ENCODE data around the gene HLA-E. TPM values are rescaled to one million over a fixed set of nuclear protein-coding genes. Genes with fewer than 3 reads are reported as not detected.
A peak's percentile ranks its signal among the peaks of the same experiment; 100 is the strongest.
"Not testable (repeated sequence)": the region's sequence is repeated elsewhere in the genome, so short reads cannot be mapped to it uniquely, and the experiment has no call there.

HLA-E gene
- total and polyA plus RNA-seq, 4 experiments from 2014 or later, result 1,097 to 3,541 (median 1,781) TPM

DNA sequence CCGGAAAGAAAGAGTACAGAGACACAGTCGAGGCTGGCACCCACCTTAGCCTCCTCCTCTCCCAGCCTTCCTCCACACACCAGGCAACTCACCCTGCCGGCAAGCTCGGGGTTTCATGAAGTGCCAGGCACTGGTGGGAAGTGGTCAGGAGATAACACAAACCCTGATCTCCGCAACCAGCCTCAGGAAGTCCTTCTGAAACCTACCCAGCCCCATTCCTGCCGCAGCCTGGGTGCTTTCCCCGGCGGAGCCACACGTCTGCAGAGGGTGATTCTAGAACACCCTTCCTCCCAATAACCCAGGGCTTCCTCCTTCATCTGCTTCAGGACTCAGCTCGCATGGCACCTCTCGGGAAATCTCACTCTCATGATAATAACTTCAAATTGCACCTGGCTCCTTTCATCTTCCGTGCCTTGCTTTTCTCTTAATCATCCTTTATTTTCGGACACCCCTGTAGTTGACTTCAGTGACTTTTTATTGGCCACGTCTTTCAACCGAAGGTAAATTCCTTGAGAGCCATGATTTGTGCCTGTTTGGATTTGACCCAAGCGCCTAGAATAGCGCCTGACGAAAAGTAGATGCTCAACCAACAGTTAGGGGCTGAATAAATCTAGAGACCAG, 8.7 kb upstream of the HLA-E start:
- peak overlapping the region; percentile 27 to 75 (median 54) for H3K4me3 Mint-ChIP-seq

DNA sequence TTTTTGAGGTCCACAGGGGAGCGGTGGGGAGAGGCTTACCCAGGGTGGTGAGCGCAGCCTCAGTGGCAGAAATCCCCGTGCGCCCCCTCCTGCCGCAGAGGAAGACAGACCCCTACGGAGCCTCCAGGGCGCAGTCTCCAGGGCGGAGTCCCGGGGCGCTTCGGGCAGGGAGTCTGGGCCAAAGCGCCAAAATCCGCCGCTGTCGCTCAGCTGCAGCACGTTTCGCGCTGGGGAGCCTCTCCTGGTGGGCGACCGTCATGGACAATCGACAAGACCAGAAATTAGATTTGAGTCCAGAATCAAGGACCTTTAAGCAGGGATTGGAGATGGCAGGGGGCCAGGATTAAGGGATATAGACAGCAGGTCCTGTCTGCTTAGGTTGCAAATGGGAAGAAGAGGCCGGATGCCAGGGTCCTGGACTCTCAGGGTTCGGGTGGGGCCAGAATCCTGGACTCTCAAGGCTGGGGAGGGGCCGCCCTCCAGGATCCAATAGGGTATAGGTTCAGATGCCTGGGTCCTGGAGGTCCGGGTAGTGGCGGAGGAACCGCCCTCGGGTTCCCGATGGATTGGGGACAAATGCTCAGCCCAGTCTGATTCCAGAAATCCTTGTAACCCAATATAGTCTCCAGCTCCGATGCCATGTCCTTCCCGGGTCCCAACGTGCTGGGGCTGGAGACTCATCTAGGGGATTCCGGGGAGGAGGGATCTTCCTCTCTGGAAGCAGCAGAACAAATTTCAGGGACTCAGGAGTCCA, 7.9 kb upstream of the HLA-E start:
- H3K27ac Mint-ChIP-seq, result peak overlapping the region in 3 of 7 donors; percentile 39 to 73 (median 66)
- CTCF ChIA-PET (ENCODE audit: partially characterized antibody), result interaction anchor here (0.9 to 10.0 kb wide), 29 partner anchors 10 to 598 kb away, joined by 3 to 416 read pairs (median 5); partner anchors contain the start of genes C6orf136, DHX16, GNL1 and MDC1

More for the DNA sequence above, 8.7 kb upstream of the HLA-E start:
- no peaks in the 10 kb centered on the region for H3K9me3 ChIP-seq (ENCODE audit: control insufficient read depth in 1 of 2, low read length in 2 of 2)
- peaks cover 27% of the 10 kb centered on the region for H3K27me3 ChIP-seq (ENCODE audit: insufficient read depth, low read length)
- H3K36me3 ChIP-seq (ENCODE audit: insufficient read depth, low read length), result no peaks in the 10 kb centered on the region
- ChIA-PET CTCF (ENCODE audit: partially characterized antibody) (interaction anchor here (0.9 to 10.0 kb wide), 15 partner anchors 21 to 253 kb away, joined by 3 to 416 read pairs (median 7); partner anchors contain the start of genes DHX16, GNL1 and PRR3), POLR2A (ENCODE audit: partially characterized antibody) (interaction anchor here (0.7 to 9.1 kb wide), 11 partner anchors 12 to 250 kb away, joined by 3 to 106 read pairs (median 7); partner anchors contain the start of gene ABCF1)
- Mint-ChIP-seq H3K27ac (peak overlapping the region in 4 of 7 donors; percentile 16 to 81 (median 28)), H3K36me3 (no peaks in the 10 kb centered on the region), H3K27me3 (peaks cover 26 to 39% of the 10 kb centered on the region in 2 donors), H3K4me1 (peaks cover 18 to 33% (median 20%) of the 10 kb centered on the region in 4 donors), H3K9me3 (no peaks in the 10 kb centered on the region)
- H3K4me1 ChIP-seq (ENCODE audit: insufficient read depth, low read length), result peaks cover 24% of the 10 kb centered on the region
- intact Hi-C loops (cut with micrococcal nuclease), result loop anchor here (1.0 kb wide), 1 partner anchor 27 kb away; no protein-coding TSS in a partner anchor
- no peak overlapping the region for H3K27ac ChIP-seq (ENCODE audit: low read depth, low read length)
- no peak overlapping the region for H3K4me3 ChIP-seq (ENCODE audit: low read length in 2 of 2)
- DNase-seq, result peak; percentile 73 to 88 (median 74)

DNA sequence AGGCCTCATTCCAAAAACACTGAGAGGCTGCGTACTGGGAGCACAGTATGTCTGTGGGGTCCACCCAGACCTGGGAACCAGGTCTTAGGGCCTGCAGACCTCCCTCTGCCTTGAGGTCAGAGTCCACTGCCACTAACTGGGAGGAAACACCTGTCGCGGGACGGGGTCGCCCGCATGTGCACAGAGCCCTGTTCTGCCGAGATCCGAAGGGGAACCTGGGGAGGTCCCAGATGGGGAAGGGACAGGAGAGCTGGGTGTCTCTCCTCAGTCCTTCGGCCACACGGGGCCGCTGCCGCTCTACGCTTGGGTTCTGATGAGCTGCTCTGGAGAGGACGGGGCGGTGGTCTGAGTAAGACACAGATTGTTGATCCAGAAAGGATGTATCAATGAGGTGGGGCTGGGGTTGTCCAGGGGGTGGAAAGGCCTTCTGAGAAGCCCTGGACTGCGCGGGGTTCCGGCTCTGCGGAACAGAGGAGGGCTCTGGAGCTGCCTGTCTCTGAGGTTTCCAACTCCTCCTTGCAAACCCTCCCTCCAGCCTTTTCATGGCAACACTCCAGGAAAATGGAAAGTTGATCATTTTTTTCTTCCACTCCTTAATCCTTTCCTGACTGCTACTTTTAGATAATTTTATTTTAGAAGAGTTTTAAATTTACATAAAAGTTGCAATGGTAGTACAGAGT, 7.2 kb upstream of the HLA-E start:
- peaks cover 24% of the 10 kb centered on the region for H3K4me1 ChIP-seq (ENCODE audit: insufficient read depth, low read length)
- peak; percentile 78 to 84 (median 81) for DNase-seq
- not testable (repeated sequence) for H3K9me3 ChIP-seq (ENCODE audit: control insufficient read depth in 1 of 2, low read length in 2 of 2); H3K27ac ChIP-seq (ENCODE audit: low read depth, low read length); H3K36me3 Mint-ChIP-seq; H3K4me3 ChIP-seq (ENCODE audit: low read length in 2 of 2); H3K36me3 ChIP-seq (ENCODE audit: insufficient read depth, low read length); H3K9me3 Mint-ChIP-seq
- intact Hi-C loops (cut with micrococcal nuclease), result loop anchor here (1.0 kb wide), 3 partner anchors 191 to 395 kb away; partner anchors contain the start of gene DHX16
- ChIA-PET CTCF (ENCODE audit: partially characterized antibody) (interaction anchor here (0.6 to 10.0 kb wide), 35 partner anchors 9 to 598 kb away, joined by 3 to 416 read pairs (median 4); partner anchors contain the start of genes ABCF1, C6orf136, DHX16 and GNL1), POLR2A (ENCODE audit: partially characterized antibody) (interaction anchor here (0.7 to 9.1 kb wide), 12 partner anchors 11 to 240 kb away, joined by 3 to 106 read pairs (median 7); partner anchors contain the start of genes DHX16, MRPS18B and PPP1R10)
- H3K27me3 Mint-ChIP-seq, result peaks cover 21 to 35% of the 10 kb centered on the region in 2 donors
- H3K4me1 Mint-ChIP-seq, result peaks cover 22 to 33% (median 25%) of the 10 kb centered on the region in 4 donors
- H3K27me3 ChIP-seq (ENCODE audit: insufficient read depth, low read length), result peaks cover 27% of the 10 kb centered on the region
- peak overlapping the region in 5 of 8 donors; percentile 45 to 71 (median 57) for H3K4me3 Mint-ChIP-seq
- H3K27ac Mint-ChIP-seq, result peak overlapping the region in 3 of 7 donors; percentile 18 to 73 (median 66)

More for the DNA sequence above, 7.9 kb upstream of the HLA-E start:
- H3K27ac ChIP-seq (ENCODE audit: low read depth, low read length), result no peak overlapping the region
- Mint-ChIP-seq H3K9me3 (no peaks in the 10 kb centered on the region), H3K36me3 (no peaks in the 10 kb centered on the region), H3K27me3 (peaks cover 23 to 35% of the 10 kb centered on the region in 2 donors), H3K4me1 (peaks cover 21 to 33% (median 23%) of the 10 kb centered on the region in 4 donors), H3K4me3 (peak overlapping the region in 6 of 8 donors; percentile 26 to 75 (median 58))
- no peaks in the 10 kb centered on the region for H3K9me3 ChIP-seq (ENCODE audit: control insufficient read depth in 1 of 2, low read length in 2 of 2)
- intact Hi-C loops (cut with micrococcal nuclease), result no loop called here
- H3K27me3 ChIP-seq (ENCODE audit: insufficient read depth, low read length), result peaks cover 27% of the 10 kb centered on the region
- POLR2A ChIA-PET (ENCODE audit: partially characterized antibody), result interaction anchor here (0.7 to 9.1 kb wide), 15 partner anchors 11 to 241 kb away, joined by 3 to 106 read pairs (median 7); partner anchors contain the start of genes ABCF1 and DHX16
- no peaks in the 10 kb centered on the region for H3K36me3 ChIP-seq (ENCODE audit: insufficient read depth, low read length)
- no peak for DNase-seq
- H3K4me3 ChIP-seq (ENCODE audit: low read length in 2 of 2), result no peak overlapping the region
- H3K4me1 ChIP-seq (ENCODE audit: insufficient read depth, low read length), result peaks cover 24% of the 10 kb centered on the region

DNA sequence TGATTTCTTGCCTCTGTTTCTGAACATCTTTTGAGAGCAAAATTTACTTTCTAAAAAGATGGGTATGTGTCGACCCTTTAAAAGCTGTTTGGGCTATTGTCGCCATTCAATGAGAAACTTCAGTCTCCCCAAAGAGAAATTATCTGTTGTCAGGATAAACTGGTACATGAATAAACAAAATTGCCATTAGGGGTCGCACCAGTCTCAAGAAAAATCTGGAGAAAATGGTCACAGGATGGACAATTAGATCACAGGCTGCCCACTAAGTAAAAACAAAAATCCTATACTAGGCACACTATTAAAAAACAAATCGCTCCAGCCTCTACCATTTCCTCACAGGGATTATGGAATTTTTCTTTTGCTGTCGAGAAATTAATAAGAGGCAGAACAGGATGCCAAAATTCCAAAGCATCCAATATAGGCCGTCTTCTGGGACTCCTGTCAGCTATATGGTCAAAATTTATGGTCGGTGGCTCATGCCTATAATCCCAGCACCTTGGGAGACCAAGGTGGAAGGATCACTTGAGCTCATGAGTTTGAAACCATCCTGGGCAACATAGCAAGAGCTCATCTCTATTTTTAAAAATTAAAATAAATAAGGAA, 5.5 kb upstream of the HLA-E start:
- no peak overlapping the region for H3K4me3 ChIP-seq (ENCODE audit: low read length in 2 of 2)
- Mint-ChIP-seq H3K27ac (peak overlapping the region in 2 of 7 donors; percentile 8 to 29), H3K4me3 (no peak overlapping the region), H3K36me3 (no peaks in the 10 kb centered on the region), H3K9me3 (no peaks in the 10 kb centered on the region), H3K27me3 (peaks cover 18 to 22% of the 10 kb centered on the region in 2 donors), H3K4me1 (peaks cover 27 to 42% (median 31%) of the 10 kb centered on the region in 4 donors)
- no peaks in the 10 kb centered on the region for H3K9me3 ChIP-seq (ENCODE audit: control insufficient read depth in 1 of 2, low read length in 2 of 2)
- peak in 4 of 5 donors; percentile 44 to 57 (median 48) for DNase-seq
- POLR2A ChIA-PET (ENCODE audit: partially characterized antibody), result interaction anchor here (0.9 to 9.1 kb wide), 13 partner anchors 9 to 247 kb away, joined by 3 to 106 read pairs (median 5); partner anchors contain the start of gene DHX16
- peaks cover 24% of the 10 kb centered on the region for H3K4me1 ChIP-seq (ENCODE audit: insufficient read depth, low read length)
- intact Hi-C loops (cut with micrococcal nuclease), result loop anchor here (1.0 kb wide), 3 partner anchors 49 to 114 kb away; no protein-coding TSS in a partner anchor
- CTCF ChIA-PET (ENCODE audit: partially characterized antibody), result interaction anchor here (0.7 to 10.0 kb wide), 39 partner anchors 10 to 254 kb away, joined by 3 to 416 read pairs (median 5); partner anchors contain the start of genes C6orf136, DHX16, GNL1 and PRR3
- no peak overlapping the region for H3K27ac ChIP-seq (ENCODE audit: low read depth, low read length)
- no peaks in the 10 kb centered on the region for H3K36me3 ChIP-seq (ENCODE audit: insufficient read depth, low read length)
- peaks cover 22% of the 10 kb centered on the region for H3K27me3 ChIP-seq (ENCODE audit: insufficient read depth, low read length)

DNA sequence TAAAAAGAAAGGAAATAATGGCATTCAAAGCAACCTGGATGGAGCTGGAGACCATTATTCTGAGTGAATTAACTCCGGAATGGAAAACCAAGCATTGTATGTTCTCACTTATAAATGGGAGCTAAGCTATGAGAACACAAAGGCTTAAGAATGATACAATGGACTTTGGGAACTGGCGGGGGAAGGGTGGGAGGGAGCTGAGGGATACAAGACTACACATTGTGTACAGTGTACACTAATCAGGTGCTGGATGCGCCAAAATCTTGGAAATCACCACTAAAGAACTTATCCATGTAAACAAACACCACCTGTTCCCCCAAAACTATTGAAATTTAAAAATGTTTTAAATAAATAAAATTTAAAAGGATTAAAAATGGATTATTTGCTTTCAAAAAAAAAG, 4.1 kb upstream of the HLA-E start:
- no peak overlapping the region for H3K27ac Mint-ChIP-seq
- Histone ChIP-seq H3K27ac (ENCODE audit: low read depth, low read length) (no peak overlapping the region), H3K36me3 (ENCODE audit: insufficient read depth, low read length) (peaks cover 2% of the 10 kb centered on the region), H3K9me3 (ENCODE audit: control insufficient read depth in 1 of 2, low read length in 2 of 2) (no peaks in the 10 kb centered on the region), H3K27me3 (ENCODE audit: insufficient read depth, low read length) (peaks cover 17% of the 10 kb centered on the region), H3K4me1 (ENCODE audit: insufficient read depth, low read length) (peaks cover 21% of the 10 kb centered on the region), H3K4me3 (ENCODE audit: low read length in 2 of 2) (no peak overlapping the region)
- ChIA-PET CTCF (ENCODE audit: partially characterized antibody) (interaction anchor here (0.6 to 10.0 kb wide), 13 partner anchors 8 to 246 kb away, joined by 3 to 416 read pairs (median 16); partner anchors contain the start of genes DHX16, GNL1 and PRR3), POLR2A (ENCODE audit: partially characterized antibody) (interaction anchor here (0.6 to 9.1 kb wide), 8 partner anchors 8 to 130 kb away, joined by 3 to 106 read pairs (median 4); no protein-coding TSS in a partner anchor)
- intact Hi-C loops (cut with micrococcal nuclease), result no loop called here
- H3K36me3 Mint-ChIP-seq, result peaks cover 7 to 9% of the 10 kb centered on the region in 2 donors
- peaks cover 0 to 2% (median 0%) of the 10 kb centered on the region in 8 donors for H3K9me3 Mint-ChIP-seq
- H3K27me3 Mint-ChIP-seq, result peaks cover 12 to 17% of the 10 kb centered on the region in 2 donors
- no peak for DNase-seq
- H3K4me3 Mint-ChIP-seq, result no peak overlapping the region
- peaks cover 27 to 52% (median 34%) of the 10 kb centered on the region in 4 donors for H3K4me1 Mint-ChIP-seq

DNA sequence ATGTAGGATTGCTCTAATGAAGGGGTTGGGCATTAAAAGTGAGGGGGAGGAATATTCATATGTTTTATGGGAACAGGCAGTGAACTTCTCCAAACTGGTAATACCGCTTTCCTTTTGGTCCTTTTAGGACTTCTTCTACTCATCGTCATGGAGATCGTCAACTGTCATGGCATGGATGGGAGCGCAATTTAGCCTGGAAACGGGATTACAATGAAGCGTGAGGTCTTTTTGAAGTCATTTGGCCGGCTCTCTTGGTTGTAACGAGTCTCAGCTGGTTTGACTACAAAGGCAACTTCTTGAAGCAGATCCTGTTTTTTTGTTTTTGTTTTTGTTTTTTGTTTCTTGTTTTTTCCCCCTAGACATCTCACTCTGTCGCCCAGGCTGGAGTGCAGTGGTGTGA, 1.4 kb upstream of the HLA-E start:
- intact Hi-C loops (cut with micrococcal nuclease), result loop anchor here (2.0 kb wide), 1 partner anchor 233 kb away; the partner anchor contains the start of gene TUBB
- CTCF ChIA-PET (ENCODE audit: partially characterized antibody), result interaction anchor here (1.0 to 10.0 kb wide), 4 partner anchors 43 to 243 kb away, joined by 3 to 416 read pairs (median 129); partner anchors contain the start of genes GNL1 and PRR3
- H3K27me3 Mint-ChIP-seq, result no peaks in the 10 kb centered on the region
- H3K36me3 Mint-ChIP-seq, result peaks cover 33 to 36% of the 10 kb centered on the region in 2 donors
- H3K9me3 ChIP-seq (ENCODE audit: control insufficient read depth in 1 of 2, low read length in 2 of 2), result no peaks in the 10 kb centered on the region
- peaks cover 28% of the 10 kb centered on the region for H3K36me3 ChIP-seq (ENCODE audit: insufficient read depth, low read length)
- H3K4me3 Mint-ChIP-seq, result peak overlapping the region in 6 of 8 donors; percentile 17 to 55 (median 38)
- POLR2A ChIA-PET (ENCODE audit: partially characterized antibody), result interaction anchor here (0.9 to 9.1 kb wide), 10 partner anchors 8 to 191 kb away, joined by 3 to 106 read pairs (median 4); partner anchors contain the start of gene GNL1
- H3K4me3 ChIP-seq (ENCODE audit: low read length in 2 of 2), result no peak overlapping the region
- H3K4me1 Mint-ChIP-seq, result peaks cover 21 to 56% (median 34%) of the 10 kb centered on the region in 4 donors
- peaks cover 0 to 2% (median 0%) of the 10 kb centered on the region in 8 donors for H3K9me3 Mint-ChIP-seq
- peak overlapping the region; percentile 52 to 83 (median 63) for H3K27ac Mint-ChIP-seq
- no peak for DNase-seq
- no peaks in the 10 kb centered on the region for H3K27me3 ChIP-seq (ENCODE audit: insufficient read depth, low read length)
- H3K4me1 ChIP-seq (ENCODE audit: insufficient read depth, low read length), result peaks cover 16% of the 10 kb centered on the region
- H3K27ac ChIP-seq (ENCODE audit: low read depth, low read length), result no peak overlapping the region

Measured in CD4-positive, alpha-beta memory T cell (primary cell).